HFFc6 (cell line): ENCODE results near the gene CMTM4. TPM values are rescaled to one million over a fixed set of nuclear protein-coding genes. Genes with fewer than 3 reads are reported as not detected.

Source experiments
- DNase-seq: peaks from one replicate; pipeline ENCODE4 v3.0.0-alpha.2; 2018
- H3K27ac Mint-ChIP-seq: 2 replicates; pipeline ENCODE4 v1.8.0; 2020; ENCODE audit warnings: mild to moderate bottlenecking, mixed read lengths
- H3K27me3 Mint-ChIP-seq: 2 replicates; pipeline ENCODE4 v1.8.0; 2021; ENCODE audit warnings: mild to moderate bottlenecking, moderate library complexity, mixed read lengths; ENCODE audit not compliant: insufficient read depth
- H3K36me3 Mint-ChIP-seq: 2 replicates; pipeline ENCODE4 v1.8.0; 2021; ENCODE audit warnings: low read depth, mixed read lengths
- H3K4me1 Mint-ChIP-seq: 2 replicates; pipeline ENCODE4 v1.8.0; 2020; ENCODE audit warnings: low read depth, mixed read lengths
- H3K4me3 Mint-ChIP-seq: 2 replicates; pipeline ENCODE4 v1.8.0; 2020; ENCODE audit warnings: mild to moderate bottlenecking, moderate library complexity, mixed read lengths
- H3K9me3 Mint-ChIP-seq: 2 replicates; pipeline ENCODE4 v1.8.0; 2020; ENCODE audit warnings: mild to moderate bottlenecking, mixed read lengths
- total RNA-seq, 6 experiments: library from RNA; stranded (reverse); fragmentation: NEBNext Ultra II Directional; extraction: Animal tissue kit (Norgen Biotek cat#: 25700); gene quantifications; 2 replicates in 1 of 6; 3 replicates in 5 of 6; pipeline ENCODE4 v1.2.3, GENCODE V29; 2021
- TF ChIP-seq, protein P1 (sequence below): fragments of 200-600 bp; sonication (generic); IDR thresholded peaks from 2 replicates; pipeline ENCODE4 v1.5.0; 2021; ENCODE audit warnings: antibody characterized with exemption, mild to moderate bottlenecking

The CMTM4 gene
- total RNA-seq, 6 experiments from 2014 or later, result 14.2 to 22.0 (median 18.8) TPM

- Mint-ChIP-seq H3K4me3 (no peak overlapping the region), H3K36me3 (no peaks in the 10 kb centered on the region), H3K27ac (no peak overlapping the region), H3K4me1 (peaks cover 15% of the 10 kb centered on the region), H3K9me3 (no peaks in the 10 kb centered on the region), H3K27me3 (peaks cover 4% of the 10 kb centered on the region)
- TF ChIP-seq, protein P1, sequence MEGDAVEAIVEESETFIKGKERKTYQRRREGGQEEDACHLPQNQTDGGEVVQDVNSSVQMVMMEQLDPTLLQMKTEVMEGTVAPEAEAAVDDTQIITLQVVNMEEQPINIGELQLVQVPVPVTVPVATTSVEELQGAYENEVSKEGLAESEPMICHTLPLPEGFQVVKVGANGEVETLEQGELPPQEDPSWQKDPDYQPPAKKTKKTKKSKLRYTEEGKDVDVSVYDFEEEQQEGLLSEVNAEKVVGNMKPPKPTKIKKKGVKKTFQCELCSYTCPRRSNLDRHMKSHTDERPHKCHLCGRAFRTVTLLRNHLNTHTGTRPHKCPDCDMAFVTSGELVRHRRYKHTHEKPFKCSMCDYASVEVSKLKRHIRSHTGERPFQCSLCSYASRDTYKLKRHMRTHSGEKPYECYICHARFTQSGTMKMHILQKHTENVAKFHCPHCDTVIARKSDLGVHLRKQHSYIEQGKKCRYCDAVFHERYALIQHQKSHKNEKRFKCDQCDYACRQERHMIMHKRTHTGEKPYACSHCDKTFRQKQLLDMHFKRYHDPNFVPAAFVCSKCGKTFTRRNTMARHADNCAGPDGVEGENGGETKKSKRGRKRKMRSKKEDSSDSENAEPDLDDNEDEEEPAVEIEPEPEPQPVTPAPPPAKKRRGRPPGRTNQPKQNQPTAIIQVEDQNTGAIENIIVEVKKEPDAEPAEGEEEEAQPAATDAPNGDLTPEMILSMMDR, result no peak
- DNase-seq, result no peak
Measured at GRCh38 chr16:66641387-66641786, 55.2 kb downstream of the CMTM4 start.

GRCh38 chr16:66640724-66641314 lies 55.7 kb downstream of the CMTM4 start:
- Mint-ChIP-seq H3K36me3 (no peaks in the 10 kb centered on the region), H3K4me3 (no peak overlapping the region), H3K4me1 (peaks cover 15% of the 10 kb centered on the region), H3K27ac (no peak overlapping the region), H3K27me3 (peaks cover 4% of the 10 kb centered on the region), H3K9me3 (no peaks in the 10 kb centered on the region)
- TF ChIP-seq, protein P1, result no peak
- DNase-seq, result no peak

DNA sequence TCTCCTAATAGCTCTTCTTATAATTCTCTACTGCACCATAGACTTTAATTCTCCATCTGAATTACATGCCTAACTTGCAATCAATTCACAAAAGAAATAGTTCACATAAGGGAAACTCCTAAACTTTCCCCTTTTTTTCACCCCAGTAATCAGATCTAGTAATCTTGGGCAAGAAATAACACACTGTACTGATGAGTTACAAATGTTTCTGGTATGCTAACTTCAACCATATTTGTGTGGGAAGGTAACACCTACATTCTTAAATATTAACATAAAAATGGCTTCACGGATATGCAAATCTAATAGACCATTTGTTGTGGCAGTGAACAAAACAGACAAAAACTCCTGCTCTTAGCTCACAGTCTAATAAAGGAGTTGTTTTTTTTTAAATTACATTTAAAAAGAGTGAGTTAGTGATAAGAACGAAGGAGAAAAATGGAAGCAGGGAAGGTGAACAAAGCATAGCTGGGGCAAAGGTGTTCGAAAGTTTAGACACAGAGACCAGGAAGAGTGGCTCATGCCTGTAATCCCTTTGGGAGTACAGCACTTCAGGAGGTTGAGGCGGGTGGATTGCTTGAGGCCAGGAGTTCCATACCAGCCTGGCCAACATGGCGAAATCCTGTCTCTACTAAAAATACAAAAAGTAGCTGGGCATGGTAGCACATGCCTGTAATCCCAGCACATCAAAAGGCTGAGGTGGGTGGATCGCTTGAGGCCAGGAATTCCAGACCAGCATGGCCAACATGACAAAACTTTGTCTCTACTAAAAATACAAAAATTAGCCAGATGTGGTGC lies 57.3 kb downstream of the CMTM4 start:
- H3K27ac Mint-ChIP-seq, result no peak overlapping the region
- DNase-seq, result no peak
- H3K36me3 Mint-ChIP-seq, result no peaks in the 10 kb centered on the region
- TF ChIP-seq, protein P1, result no peak
- peaks cover 15% of the 10 kb centered on the region for H3K4me1 Mint-ChIP-seq
- no peak overlapping the region for H3K4me3 Mint-ChIP-seq
- no peaks in the 10 kb centered on the region for H3K9me3 Mint-ChIP-seq
- peaks cover 4% of the 10 kb centered on the region for H3K27me3 Mint-ChIP-seq

DNA sequence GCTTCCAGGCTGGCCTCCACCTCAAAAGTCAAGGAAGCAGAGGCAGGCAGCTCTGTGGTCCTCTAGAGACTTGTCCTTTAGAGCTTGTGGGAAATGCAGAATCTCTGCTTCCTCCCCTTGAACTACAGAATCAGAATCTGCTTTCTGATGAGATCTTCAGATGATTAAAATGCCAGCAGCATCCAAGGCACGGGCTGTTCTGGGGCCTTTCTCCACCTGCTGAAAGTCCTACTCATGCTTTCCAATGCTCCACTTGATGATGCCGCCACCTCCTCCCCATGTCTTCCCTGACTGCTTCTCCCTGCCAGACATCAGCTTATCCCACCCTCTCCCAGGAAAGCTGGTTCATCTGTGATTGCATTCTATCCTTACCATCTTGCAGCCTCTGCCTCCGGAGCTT lies 58.7 kb downstream of the CMTM4 start:
- TF ChIP-seq, protein P1, result no peak
- Mint-ChIP-seq H3K4me1 (peaks cover 15% of the 10 kb centered on the region), H3K4me3 (no peak overlapping the region), H3K36me3 (no peaks in the 10 kb centered on the region), H3K27me3 (peaks cover 4% of the 10 kb centered on the region), H3K27ac (no peak overlapping the region), H3K9me3 (no peaks in the 10 kb centered on the region)
- no peak for DNase-seq

GRCh38 chr16:66636199-66636598 lies 60.3 kb downstream of the CMTM4 start:
- peaks cover 4% of the 10 kb centered on the region for H3K27me3 Mint-ChIP-seq
- H3K27ac Mint-ChIP-seq, result no peak overlapping the region
- H3K4me3 Mint-ChIP-seq, result no peak overlapping the region
- peaks cover 15% of the 10 kb centered on the region for H3K4me1 Mint-ChIP-seq
- TF ChIP-seq, protein P1, result no peak
- no peaks in the 10 kb centered on the region for H3K36me3 Mint-ChIP-seq
- DNase-seq, result no peak
- no peaks in the 10 kb centered on the region for H3K9me3 Mint-ChIP-seq
